A549 (cell line): ENCODE data around the gene COPZ2. TPM values are rescaled to one million over a fixed set of nuclear protein-coding genes. Genes with fewer than 3 reads are reported as not detected.

Source experiments
- ATAC-seq, 2 experiments: fragments of 200-7000 bp in 1 of 2; fragments of >200 bp in 1 of 2; cut with Nextera tagmentation in 1 of 2; cut with Tn5 transposase in 1 of 2; 3 replicates each; pipeline versions ENCODE4 v1.8.0 to v1.9.1; 2018 to 2020; ENCODE audit warnings: mild to moderate bottlenecking in 1 of 2, moderate library complexity in 1 of 2
- CTCF ChIA-PET: fragments of 300-600 bp; sonication (Branson Sonifier 250); formaldehyde crosslinking; extraction: SDS; loops from one replicate; lab custom pipeline; 2021; ENCODE audit warnings: antibody characterized with exemption, inconsistent platforms; lab: Yijun Ruan, JAX
- POLR2A ChIA-PET: fragments of 350-600 bp; formaldehyde crosslinking; extraction: SDS; loops from one replicate; lab custom pipeline; 2021; ENCODE audit warnings: antibody characterized with exemption, inconsistent platforms; lab: Yijun Ruan, JAX
- DNase-seq, 2 experiments: peaks; one replicate each; pipeline versions ENCODE4 v3.0.0 to v3.0.0-alpha.2; 2011 to 2016; ENCODE audit warnings: low read depth in 1 of 2, low spot score in 1 of 2
- FAIRE-seq: peaks from 2 replicates; lab custom pipeline; 2011; peaks lifted over from hg19 to GRCh38; lab: Jason Lieb, UNC
- H3K27ac ChIP-seq, 2 experiments: fragments of >200 bp; sonication (Bioruptor Twin); formaldehyde crosslinking; 3 replicates each; pipeline ENCODE4 v1.5.1; 2016 to 2017
- H3K4me1 ChIP-seq: fragments of >200 bp; sonication (Bioruptor Twin); formaldehyde crosslinking; 3 replicates; pipeline ENCODE4 v1.6.1; 2016
- H3K4me2 ChIP-seq: fragments of >200 bp; sonication (Bioruptor Twin); formaldehyde crosslinking; 3 replicates; pipeline ENCODE4 v1.6.1; 2016
- H3K4me3 ChIP-seq: fragments of >200 bp; sonication (Bioruptor Twin); formaldehyde crosslinking; 3 replicates; pipeline ENCODE4 v1.5.1; 2016
- H3K9me3 ChIP-seq: fragments of >200 bp; sonication (Bioruptor Twin); formaldehyde crosslinking; 3 replicates; pipeline ENCODE4 v1.6.1; 2016
- BHLHE40 ChIP-seq: IDR thresholded peaks from 2 replicates; pipeline ENCODE4 v1.6.1; 2012; ENCODE audit warnings: low read depth, low read length, inconsistent platforms
- CHD4 ChIP-seq: fragments of 200-600 bp; sonication (generic); IDR thresholded peaks from 2 replicates; pipeline ENCODE4 v1.6.1; 2016; ENCODE audit warnings: antibody characterized with exemption, mild to moderate bottlenecking, borderline replicate concordance
- EHF ChIP-seq: fragments of 250-450 bp; sonication (Bioruptor Pico); IDR thresholded peaks from 2 replicates; pipeline ENCODE4 v1.5.0; 2020; ENCODE audit warnings: mild to moderate bottlenecking
- ELK1 ChIP-seq: fragments of 150-350 bp; IDR thresholded peaks from 2 replicates; pipeline ENCODE4 v1.6.1; 2014; ENCODE audit warnings: low read depth, mild to moderate bottlenecking, low read length
- FOSL2 ChIP-seq, 2 experiments: fragments of 450-650 bp in 1 of 2; fragments of >200 bp in 1 of 2; sonication (Bioruptor Twin) in 1 of 2; formaldehyde crosslinking; IDR thresholded peaks; 2 replicates each; pipeline versions ENCODE4 v1.5.0 to v1.6.1; 2016 to 2020; ENCODE audit warnings: mild to moderate bottlenecking in 1 of 2, moderate library complexity in 1 of 2
- FOXS1 ChIP-seq: fragments of 250-450 bp; sonication (Bioruptor Pico); IDR thresholded peaks from 2 replicates; pipeline ENCODE4 v1.5.0; 2020; ENCODE audit warnings: mild to moderate bottlenecking, moderate library complexity
- GATA3 ChIP-seq: IDR thresholded peaks from 2 replicates; pipeline ENCODE4 v1.6.1; 2012; ENCODE audit warnings: borderline replicate concordance
- HEYL ChIP-seq: fragments of 250-450 bp; sonication (Bioruptor Pico); IDR thresholded peaks from 2 replicates; pipeline ENCODE4 v1.8.0; 2021; ENCODE audit warnings: mild to moderate bottlenecking, moderate library complexity
- HMGXB4 ChIP-seq: fragments of 250-450 bp; sonication (Bioruptor Pico); IDR thresholded peaks from 2 replicates; pipeline ENCODE4 v1.5.0; 2021; ENCODE audit warnings: mild to moderate bottlenecking, moderate library complexity, borderline replicate concordance
- HOXB5 ChIP-seq: fragments of 250-450 bp; sonication (Bioruptor Pico); IDR thresholded peaks from 2 replicates; pipeline ENCODE4 v1.5.0; 2020; ENCODE audit warnings: mild to moderate bottlenecking, moderate library complexity
- KDM5A ChIP-seq: fragments of 200-600 bp; sonication (generic); IDR thresholded peaks from 2 replicates; pipeline ENCODE4 v1.6.1; 2016; ENCODE audit warnings: antibody characterized with exemption, mild to moderate bottlenecking
- MYC ChIP-seq: IDR thresholded peaks from 2 replicates; pipeline ENCODE4 v1.6.1; 2012; ENCODE audit warnings: mild to moderate bottlenecking, inconsistent platforms, low read length, improper control_type of control experiment, borderline replicate concordance
- NFE2L2 ChIP-seq: fragments of 150-350 bp; conservative IDR thresholded peaks from 2 replicates; pipeline ENCODE4 v1.6.1; 2014; ENCODE audit warnings: low read length
- NPAS2 ChIP-seq: fragments of 250-450 bp; sonication (Bioruptor Pico); IDR thresholded peaks from 2 replicates; pipeline ENCODE4 v1.8.0; 2022; ENCODE audit warnings: mild to moderate bottlenecking, moderate library complexity, borderline replicate concordance
- PHF8 ChIP-seq: fragments of 200-600 bp; sonication (generic); IDR thresholded peaks from 2 replicates; pipeline ENCODE4 v1.6.1; 2016; ENCODE audit warnings: low read depth, mild to moderate bottlenecking, antibody characterized with exemption, moderate library complexity, borderline replicate concordance
- POLR2A ChIP-seq: IDR thresholded peaks from 2 replicates; pipeline ENCODE4 v1.6.1; 2012; ENCODE audit warnings: mild to moderate bottlenecking, low read length
- RAD21 ChIP-seq, 2 experiments: fragments of >200 bp in 1 of 2; sonication (Bioruptor Twin) in 1 of 2; formaldehyde crosslinking in 1 of 2; IDR thresholded peaks in 1 of 2; conservative IDR thresholded peaks in 1 of 2; 2 replicates in 1 of 2; 3 replicates in 1 of 2; pipeline ENCODE4 v1.6.1; 2012 to 2018; ENCODE audit warnings: inconsistent platforms in 1 of 2
- RARB ChIP-seq: fragments of 250-450 bp; sonication (Bioruptor Pico); IDR thresholded peaks from 2 replicates; pipeline ENCODE4 v1.8.0; 2021; ENCODE audit warnings: mild to moderate bottlenecking, moderate library complexity
- SREBF2 ChIP-seq: fragments of 450-650 bp; IDR thresholded peaks from 2 replicates; pipeline ENCODE4 v1.6.1; 2014; ENCODE audit warnings: mild to moderate bottlenecking, moderate library complexity
- USF2 ChIP-seq: fragments of 450-650 bp; IDR thresholded peaks from 2 replicates; pipeline ENCODE4 v1.6.1; 2014; ENCODE audit warnings: antibody characterized with exemption
- ZC3H11A ChIP-seq: fragments of 450-650 bp; IDR thresholded peaks from 2 replicates; pipeline ENCODE4 v1.6.1; 2014; ENCODE audit warnings: antibody characterized with exemption, mild to moderate bottlenecking
- ZFP36 ChIP-seq: fragments of 450-650 bp; IDR thresholded peaks from 2 replicates; pipeline ENCODE4 v1.6.1; 2014; ENCODE audit warnings: borderline replicate concordance; ENCODE audit not compliant: partially characterized antibody
- ZNF302 ChIP-seq: fragments of 250-450 bp; sonication (Bioruptor Pico); IDR thresholded peaks from 2 replicates; pipeline ENCODE4 v1.9.0; 2021; ENCODE audit warnings: inconsistent platforms, mild to moderate bottlenecking, moderate library complexity
- WGBS: methylation state at CpG from one replicate; pipeline ENCODE4 v1.1.6; 2017; ENCODE audit errors: missing lambda C conversion rate; 5-methylcytosine and 5-hydroxymethylcytosine counted together
- polyA plus RNA-seq, 4 experiments: library from polyadenylated mRNA; depleted of rRNA in 3 of 4; stranded (reverse); fragments of >200 nt; fragmentation: RNase III in 1 of 4; extraction: RNeasy Plus Mini Kit Qiagen cat#74134 plus additional on column Dnase treatment in 1 of 4; gene quantifications; 2 replicates in 3 of 4; 3 replicates in 1 of 4; pipeline ENCODE4 v1.2.3, GENCODE V29; 2011 to 2017

The COPZ2 gene
- polyA plus RNA-seq, 2 of the 4 experiments (the other 2 are of a cell fraction), result 10.6 to 19.3 TPM

GRCh38 chr17:47995241-47995935 is 42.2 kb downstream of the COPZ2 start:
- no peaks in the 10 kb centered on the region for H3K4me1 ChIP-seq
- ATAC-seq, result no peak

GRCh38 chr17:47994724-47995123 is 42.9 kb downstream of the COPZ2 start:
- H3K4me1 ChIP-seq, result no peaks in the 10 kb centered on the region
- H3K27ac ChIP-seq, result no peak overlapping the region
- FAIRE-seq, result no peak
- no peak for DNase-seq
- TF ChIP-seq CHD4 (no peak), POLR2A (no peak), HOXB5 (CRISPR knock-in tag) (no peak), ZFP36 (no peak), USF2 (no peak), RARB (CRISPR knock-in tag) (no peak), NFE2L2 (no peak), RAD21 (conservative IDR thresholded peaks at IDR 0.05 in 1 of 2, IDR thresholded peaks at IDR 0.05 in 1 of 2) (no peak), NPAS2 (CRISPR knock-in tag) (no peak), ZC3H11A (no peak), HMGXB4 (CRISPR knock-in tag) (no peak), ZNF302 (CRISPR knock-in tag) (no peak), ELK1 (no peak), BHLHE40 (no peak)
- POLR2A ChIA-PET, result no interaction called here
- WGBS, result 58% methylated on average over 4 of the region's 4 CpGs
- H3K9me3 ChIP-seq, result no peaks in the 10 kb centered on the region
- CTCF ChIA-PET, result interaction anchor here (0.6 to 15.9 kb wide), 13 partner anchors 9 to 103 kb away, joined by 3 to 174 read pairs (median 6); partner anchors contain the start of gene CDK5RAP3
- H3K4me3 ChIP-seq, result no peak overlapping the region
- peak in 1 of 2 experiments; percentile 16; a peak in 3 of 6 replicates for ATAC-seq
- no peak overlapping the region for H3K4me2 ChIP-seq

More at GRCh38 chr17:47995241-47995935, 42.2 kb downstream of the COPZ2 start:
- H3K4me3 ChIP-seq, result no peak overlapping the region
- no peak for FAIRE-seq
- no peak for DNase-seq
- CTCF ChIA-PET, result interaction anchor here (0.6 to 15.9 kb wide), 12 partner anchors 8 to 266 kb away, joined by 3 to 174 read pairs (median 5); partner anchors contain the start of gene CDK5RAP3
- H3K4me2 ChIP-seq, result no peak overlapping the region
- no peaks in the 10 kb centered on the region for H3K9me3 ChIP-seq
- WGBS, result 82% methylated on average over 9 of the region's 13 CpGs
- TF ChIP-seq MYC (no peak), HEYL (CRISPR knock-in tag) (no peak), NPAS2 (CRISPR knock-in tag) (no peak), HMGXB4 (CRISPR knock-in tag) (no peak), SREBF2 (no peak), FOXS1 (CRISPR knock-in tag) (no peak), PHF8 (no peak), KDM5A (no peak), FOSL2 (IDR thresholded peaks at IDR 0.05) (no peak), FOSL2 (CRISPR knock-in tag; IDR thresholded peaks at IDR 0.05) (no peak), EHF (CRISPR knock-in tag) (no peak), GATA3 (no peak)
- H3K27ac ChIP-seq, result no peak overlapping the region
- POLR2A ChIA-PET, result interaction anchor here (0.6 kb wide), 1 partner anchor 25 kb away, joined by 3 read pairs; no protein-coding TSS in a partner anchor
